Ovary (tissue), 9 donors: ENCODE results near the gene BRIP1. TPM values are rescaled to one million over a fixed set of nuclear protein-coding genes. Genes with fewer than 3 reads are reported as not detected.
"Not testable (repeated sequence)": the region's sequence is repeated elsewhere in the genome, so short reads cannot be mapped to it uniquely, and the experiment has no call there.

Source experiments
- DNase-seq, 5 donors: peaks; one replicate each; pipeline ENCODE4 v3.0.0-alpha.2; 2019 to 2020
- H3K27ac ChIP-seq, 2 donors: fragments of 200-600 bp; one replicate each; pipeline versions ENCODE4 v1.5.1 to v1.8.0; 2019 to 2022
- H3K27me3 ChIP-seq: fragments of 200-600 bp; one replicate; pipeline ENCODE4 v1.8.0; 2022
- H3K36me3 ChIP-seq: fragments of 200-600 bp; sonication (generic); one replicate; pipeline ENCODE4 v1.5.1; 2019
- H3K4me1 ChIP-seq: one replicate; pipeline ENCODE4 v1.8.1; 2013; ENCODE audit warnings: mild to moderate bottlenecking, moderate library complexity; ENCODE audit not compliant: insufficient read depth
- H3K4me3 ChIP-seq: fragments of 200-600 bp; sonication (generic); one replicate; pipeline ENCODE4 v1.5.1; 2017
- H3K9me3 ChIP-seq, 2 donors: fragments of 200-600 bp in 1 of 2; sonication (generic) in 1 of 2; one replicate each; pipeline versions ENCODE4 v1.5.1 to v1.8.1; 2013 to 2019; ENCODE audit warnings: mild to moderate bottlenecking in 1 of 2, moderate library complexity in 1 of 2
- CTCF ChIP-seq, 3 donors: fragments of 450-650 bp in 2 of 3; fragments of 200-600 bp in 1 of 3; IDR thresholded peaks; one replicate each; pipeline versions ENCODE4 v1.5.1 to v1.8.0; 2016 to 2022; ENCODE audit warnings: antibody characterized with exemption in 3 of 3, mild to moderate bottlenecking in 1 of 3
- EP300 ChIP-seq: sonication (generic); formaldehyde crosslinking; IDR thresholded peaks from one replicate; pipeline ENCODE4 v1.6.1; 2017; ENCODE audit warnings: antibody characterized with exemption
- POLR2A ChIP-seq: fragments of 450-650 bp; IDR thresholded peaks from one replicate; pipeline ENCODE4 v1.6.1; 2017; ENCODE audit warnings: antibody characterized with exemption, mild to moderate bottlenecking, moderate library complexity
- WGBS, 3 donors: extraction: QIAGEN DNeasy Blood & Tissue Kit in 1 of 3; methylation state at CpG; one replicate each; pipeline versions ENCODE4 v1.1.5 to v1.1.7; 2013 to 2017; 5-methylcytosine and 5-hydroxymethylcytosine counted together
- intact Hi-C, 4 donors: fragments of 100-400 bp; cut with DNase I; formaldehyde crosslinking; loops; one replicate each; pipeline versions ENCODE4 v1.11.0 to v1.15.1; 2022 to 2023
- polyA plus RNA-seq, 2 donors: library from polyadenylated mRNA; stranded (reverse); fragments of 200-250 nt in 1 of 2; fragments of 350-450 nt in 1 of 2; fragmentation: Illumina TruSeq in 1 of 2; extraction: RNeasy Lipid Tissue Mini Kit (QIAGEN cat#74804) in 1 of 2; gene quantifications; one replicate each; pipeline ENCODE4 v1.2.3, GENCODE V29; 2013 to 2014
- total RNA-seq, 7 donors: library from RNA; depleted of rRNA in 2 of 7; stranded (reverse); fragments of >200 nt in 2 of 7; fragmentation: NEBNext Ultra II Directional in 3 of 7; extraction: Animal tissue kit (Norgen Biotek cat#: 25700) in 3 of 7; gene quantifications; one replicate each; pipeline versions ENCODE4 v1.1.0 to v1.2.4, GENCODE V29; 2016 to 2023
- donor health status: DM: no; HTN: no; CAD: no; lungs with moderate emphysema.
- donor health status: DM: no; HTN: no; CAD: no.
- donor health status: Bipolar disorder and iron deficiency.
- donor health status: DM: yes; HTN: yes; CAD: no.
- donor health status: DM: no; HTN: no; CAD: no.
- donor health status: DM: yes; HTN: yes; CAD: no.

BRIP1 gene
- total and polyA plus RNA-seq, 9 donors = 0.11 to 2.3 (median 1.1) TPM

DNA sequence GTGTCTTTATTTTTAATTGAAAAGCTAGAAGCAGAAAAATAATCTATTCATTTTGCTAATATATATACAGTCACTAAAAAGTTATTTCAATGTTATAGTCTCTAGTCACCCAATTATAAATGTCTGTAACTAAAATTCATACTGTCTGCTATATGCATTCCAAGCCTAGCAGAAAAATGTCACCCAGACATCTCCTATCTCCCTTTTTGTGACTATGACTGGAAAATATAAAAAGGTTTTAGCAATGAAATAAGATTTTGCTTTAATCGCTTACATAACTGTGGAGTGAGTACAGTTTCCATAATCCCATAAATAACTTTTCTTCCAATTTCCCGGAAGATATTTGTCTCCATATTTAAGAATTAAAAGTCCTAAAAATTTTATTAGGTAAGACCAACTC, 88.6 kb downstream of the BRIP1 start:
- no peak overlapping the region for H3K4me3 ChIP-seq
- no peaks in the 10 kb centered on the region for H3K9me3 ChIP-seq
- no peak for TF ChIP-seq POLR2A
- intact Hi-C loops = no loop called here
- 80 to 86% (median 84%) methylated on average over 2 of the region's 2 CpGs for WGBS, 3 donors
- no peak overlapping the region for H3K27ac ChIP-seq
- no peaks in the 10 kb centered on the region for H3K4me1 ChIP-seq
- H3K36me3 ChIP-seq = no peaks in the 10 kb centered on the region
- DNase-seq = no peak
- H3K27me3 ChIP-seq = no peaks in the 10 kb centered on the region

- 94 to 98% (median 95%) methylated on average over 3 of the region's 3 CpGs for WGBS, 3 donors
- intact Hi-C loops, H3K27ac ChIP-seq, DNase-seq, H3K9me3 ChIP-seq, H3K4me3 ChIP-seq, H3K36me3 ChIP-seq, H3K4me1 ChIP-seq, H3K27me3 ChIP-seq: not testable (repeated sequence)
Observed at GRCh38 chr17:61774087-61774486, 89.2 kb downstream of the BRIP1 start.

DNA sequence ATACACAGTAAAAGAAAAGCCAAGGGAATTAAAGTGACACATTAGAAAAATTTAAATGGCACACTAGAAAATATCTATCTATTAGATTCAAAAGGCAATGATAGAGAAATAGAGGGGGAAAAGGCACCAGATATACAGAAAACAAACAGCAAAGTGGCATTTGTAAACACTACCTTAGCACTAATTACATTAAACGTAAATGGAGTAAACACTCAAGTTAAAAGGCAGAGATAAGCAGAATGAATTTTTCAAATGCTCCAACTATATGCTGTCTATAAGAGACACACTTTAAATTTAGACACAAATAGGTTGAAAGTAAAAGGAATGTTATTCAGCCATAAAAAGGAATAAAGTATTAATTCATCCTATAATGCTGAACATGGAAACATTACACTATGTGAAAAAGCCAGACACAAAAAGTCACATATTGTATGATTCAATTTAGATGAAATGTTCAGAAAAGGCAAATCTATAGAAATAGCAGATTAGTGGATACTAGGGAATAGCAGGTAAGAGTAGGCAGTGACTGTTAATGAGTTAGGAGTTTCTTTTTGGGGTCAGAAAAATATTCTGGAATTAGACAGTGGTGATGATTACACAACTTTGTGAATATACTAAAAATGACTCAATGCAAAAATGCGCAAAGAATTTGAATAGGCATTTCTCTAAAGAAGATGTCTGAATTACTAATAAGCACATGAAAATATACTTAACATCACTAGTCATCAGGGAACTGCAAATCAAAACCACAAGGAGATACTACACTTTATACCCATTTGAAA, 92.4 kb downstream of the BRIP1 start:
- Histone ChIP-seq H3K36me3 (no peaks in the 10 kb centered on the region), H3K4me3 (no peak overlapping the region), H3K4me1 (no peaks in the 10 kb centered on the region), H3K27ac (no peak overlapping the region), H3K27me3 (no peaks in the 10 kb centered on the region), H3K9me3 (no peaks in the 10 kb centered on the region)
- TF ChIP-seq EP300 (no peak), POLR2A (no peak), CTCF (IDR thresholded peaks at IDR 0.05) (no peak)
- no peak for DNase-seq
- WGBS, 3 donors = 98% methylated on average over 2 of the region's 2 CpGs
- intact Hi-C loops = no loop called here

DNA sequence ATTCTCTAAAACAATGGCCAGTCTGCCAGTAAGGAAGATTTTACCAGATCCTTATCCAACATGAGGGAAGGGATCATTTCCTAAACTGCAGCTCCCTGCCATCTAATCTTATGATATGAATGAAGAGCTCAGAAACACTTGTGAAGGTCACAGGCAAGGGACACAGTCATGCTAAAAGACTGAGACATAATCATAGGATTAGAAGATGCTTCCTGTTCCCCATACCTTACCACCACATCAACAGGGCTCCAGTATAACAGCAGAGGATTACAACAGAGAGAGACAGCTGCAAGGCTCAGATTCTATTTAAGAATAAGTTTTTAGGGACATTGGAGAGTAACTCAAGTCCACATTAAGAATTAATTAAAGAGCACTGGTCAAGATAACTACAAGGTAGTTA, 93.3 kb downstream of the BRIP1 start:
- intact Hi-C loops = no loop called here
- Histone ChIP-seq H3K4me3 (no peak overlapping the region), H3K4me1 (no peaks in the 10 kb centered on the region), H3K27me3 (no peaks in the 10 kb centered on the region), H3K27ac (no peak overlapping the region), H3K9me3 (no peaks in the 10 kb centered on the region), H3K36me3 (no peaks in the 10 kb centered on the region)
- DNase-seq = no peak
- TF ChIP-seq EP300 = no peak
- TF ChIP-seq CTCF (IDR thresholded peaks at IDR 0.05) = no peak
- TF ChIP-seq POLR2A = no peak

DNA sequence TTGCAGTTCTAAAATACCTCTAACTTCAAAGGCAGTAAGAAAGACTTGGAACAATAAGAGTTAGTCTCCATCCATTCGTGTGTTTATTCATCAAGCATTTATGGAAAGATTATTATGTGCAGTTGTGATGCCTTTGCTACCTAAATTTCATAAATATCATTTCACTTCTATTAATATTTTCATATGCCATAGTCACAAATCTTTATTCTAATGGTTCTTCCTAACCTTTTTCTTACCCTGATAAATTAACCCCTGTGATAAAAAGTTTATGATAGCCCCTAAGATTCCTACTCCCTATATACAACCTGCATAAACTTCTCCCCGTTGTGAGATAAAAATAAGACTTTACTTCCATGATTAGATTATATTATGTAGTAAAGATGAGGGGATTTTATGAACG, 94.9 kb downstream of the BRIP1 start:
- H3K9me3 ChIP-seq = no peaks in the 10 kb centered on the region
- H3K4me3 ChIP-seq = no peak overlapping the region
- no peak for DNase-seq
- WGBS, 3 donors = 94% methylated on average over 3 of the region's 3 CpGs
- no peak for TF ChIP-seq POLR2A
- TF ChIP-seq CTCF (IDR thresholded peaks at IDR 0.05) = no peak
- TF ChIP-seq EP300 = no peak
- intact Hi-C loops = no loop called here
- H3K36me3 ChIP-seq = no peaks in the 10 kb centered on the region
- H3K27me3 ChIP-seq = no peaks in the 10 kb centered on the region
- H3K4me1 ChIP-seq = no peaks in the 10 kb centered on the region
- no peak overlapping the region for H3K27ac ChIP-seq
